Ascending aorta (tissue), 2 donors: ENCODE data around the gene LIME1. TPM values are rescaled to one million over a fixed set of nuclear protein-coding genes. Genes with fewer than 3 reads are reported as not detected.

Source experiments
- DNase-seq, 2 donors: peaks; one replicate each; pipeline ENCODE4 v3.0.0-alpha.2; 2019; ENCODE audit warnings: low spot score in 2 of 2
- H3K27ac ChIP-seq, 2 donors: fragments of 200-600 bp; sonication (generic); one replicate each; pipeline ENCODE4 v1.5.1; 2016 to 2017; ENCODE audit warnings: mild to moderate bottlenecking in 1 of 2
- H3K27me3 ChIP-seq: fragments of 200-600 bp; sonication (generic); one replicate; pipeline ENCODE4 v1.5.1; 2017
- H3K36me3 ChIP-seq, 2 donors: fragments of 200-600 bp; sonication (generic); one replicate each; pipeline ENCODE4 v1.5.1; 2016
- H3K4me1 ChIP-seq, 2 donors: fragments of 200-600 bp; sonication (generic); one replicate each; pipeline ENCODE4 v1.5.1; 2016 to 2017; ENCODE audit warnings: mild to moderate bottlenecking in 1 of 2
- H3K4me3 ChIP-seq, 2 donors: fragments of 200-600 bp; sonication (generic); one replicate each; pipeline ENCODE4 v1.5.1; 2016 to 2017; ENCODE audit warnings: mild to moderate bottlenecking in 1 of 2
- H3K9me3 ChIP-seq, 2 donors: fragments of 200-600 bp; sonication (generic); one replicate each; pipeline ENCODE4 v1.5.1; 2016
- CTCF ChIP-seq, 3 experiments: fragments of 200-600 bp in 2 of 3; fragments of 450-650 bp in 1 of 3; sonication (generic) in 2 of 3; IDR thresholded peaks; one replicate each; pipeline ENCODE4 v1.5.1; 2016 to 2019; ENCODE audit warnings: antibody characterized with exemption in 3 of 3, mild to moderate bottlenecking in 1 of 3, moderate library complexity in 1 of 3
- intact Hi-C: fragments of 100-400 bp; cut with DNase I; formaldehyde crosslinking; loops from one replicate; pipeline ENCODE4 v1.15.1; 2023
- total RNA-seq: library from RNA; depleted of rRNA; stranded (reverse); fragments of >200 nt; gene quantifications from one replicate; pipeline ENCODE4 v1.1.0, GENCODE V29; 2016

The LIME1 gene
- total RNA-seq, 1 donor from 2014 or later = 7.3 TPM

GRCh38 chr20:63696306-63696627, 40.2 kb upstream of the LIME1 start:
- Histone ChIP-seq H3K27ac (peak overlapping the region in 1 of 2 donors; percentile 15), H3K4me3 (peak overlapping the region in 1 of 2 donors; percentile 52), H3K4me1 (peaks cover 16 to 18% of the 10 kb centered on the region in 2 donors), H3K9me3 (no peaks in the 10 kb centered on the region), H3K36me3 (peaks cover 9 to 34% of the 10 kb centered on the region in 2 donors), H3K27me3 (no peaks in the 10 kb centered on the region)
- no peak for DNase-seq
- intact Hi-C loops = loop anchor here (5.0 kb wide), 1 partner anchor 34 kb away; no protein-coding TSS in a partner anchor
- no peak for TF ChIP-seq CTCF (IDR thresholded peaks at IDR 0.05)

DNA sequence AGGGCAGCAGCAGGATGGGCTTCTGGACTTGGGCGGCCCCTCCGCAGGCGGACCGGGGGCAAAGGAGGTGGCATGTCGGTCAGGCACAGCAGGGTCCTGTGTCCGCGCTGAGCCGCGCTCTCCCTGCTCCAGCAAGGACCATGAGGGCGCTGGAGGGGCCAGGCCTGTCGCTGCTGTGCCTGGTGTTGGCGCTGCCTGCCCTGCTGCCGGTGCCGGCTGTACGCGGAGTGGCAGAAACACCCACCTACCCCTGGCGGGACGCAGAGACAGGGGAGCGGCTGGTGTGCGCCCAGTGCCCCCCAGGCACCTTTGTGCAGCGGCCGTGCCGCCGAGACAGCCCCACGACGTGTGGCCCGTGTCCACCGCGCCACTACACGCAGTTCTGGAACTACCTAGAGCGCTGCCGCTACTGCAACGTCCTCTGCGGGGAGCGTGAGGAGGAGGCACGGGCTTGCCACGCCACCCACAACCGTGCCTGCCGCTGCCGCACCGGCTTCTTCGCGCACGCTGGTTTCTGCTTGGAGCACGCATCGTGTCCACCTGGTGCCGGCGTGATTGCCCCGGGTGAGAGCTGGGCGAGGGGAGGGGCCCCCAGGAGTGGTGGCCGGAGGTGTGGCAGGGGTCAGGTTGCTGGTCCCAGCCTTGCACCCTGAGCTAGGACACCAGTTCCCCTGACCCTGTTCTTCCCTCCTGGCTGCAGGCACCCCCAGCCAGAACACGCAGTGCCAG, 39.7 kb upstream of the LIME1 start, which contains the start of gene TNFRSF6B:
TSS of gene TNFRSF6B (plus strand) at position 25 of the 729 bp plus-strand sequence. CDS start at position 141, 116 bp downstream.
- H3K4me3 ChIP-seq = peak within 1 kb of the TSS in 1 of 2 donors; percentile 52
- intact Hi-C loops = loop anchor here (5.0 kb wide), 1 partner anchor 34 kb away; no protein-coding TSS in a partner anchor
- H3K4me1 ChIP-seq = peaks cover 16 to 18% of the 10 kb centered on the region in 2 donors
- no peaks in the 10 kb centered on the region for H3K9me3 ChIP-seq
- no peak for DNase-seq
- TF ChIP-seq CTCF (IDR thresholded peaks at IDR 0.05) = no peak
- peaks cover 9 to 38% of the 10 kb centered on the region in 2 donors for H3K36me3 ChIP-seq
- no peaks in the 10 kb centered on the region for H3K27me3 ChIP-seq
- peak within 1 kb of the TSS; percentile 15 to 24 for H3K27ac ChIP-seq

DNA sequence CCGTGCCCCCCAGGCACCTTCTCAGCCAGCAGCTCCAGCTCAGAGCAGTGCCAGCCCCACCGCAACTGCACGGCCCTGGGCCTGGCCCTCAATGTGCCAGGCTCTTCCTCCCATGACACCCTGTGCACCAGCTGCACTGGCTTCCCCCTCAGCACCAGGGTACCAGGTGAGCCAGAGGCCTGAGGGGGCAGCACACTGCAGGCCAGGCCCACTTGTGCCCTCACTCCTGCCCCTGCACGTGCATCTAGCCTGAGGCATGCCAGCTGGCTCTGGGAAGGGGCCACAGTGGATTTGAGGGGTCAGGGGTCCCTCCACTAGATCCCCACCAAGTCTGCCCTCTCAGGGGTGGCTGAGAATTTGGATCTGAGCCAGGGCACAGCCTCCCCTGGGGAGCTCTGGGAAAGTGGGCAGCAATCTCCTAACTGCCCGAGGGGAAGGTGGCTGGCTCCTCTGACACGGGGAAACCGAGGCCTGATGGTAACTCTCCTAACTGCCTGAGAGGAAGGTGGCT, 39.1 kb upstream of the LIME1 start:
- peak overlapping the region in 1 of 2 donors; percentile 52 for H3K4me3 ChIP-seq
- no peak for TF ChIP-seq CTCF (IDR thresholded peaks at IDR 0.05)
- no peak overlapping the region for H3K27ac ChIP-seq
- H3K36me3 ChIP-seq = peaks cover 9 to 38% of the 10 kb centered on the region in 2 donors
- peaks cover 16 to 18% of the 10 kb centered on the region in 2 donors for H3K4me1 ChIP-seq
- no peaks in the 10 kb centered on the region for H3K9me3 ChIP-seq
- H3K27me3 ChIP-seq = no peaks in the 10 kb centered on the region
- DNase-seq = no peak
- intact Hi-C loops = loop anchor here (5.0 kb wide), 1 partner anchor 35 kb away; no protein-coding TSS in a partner anchor

GRCh38 chr20:63697868-63698545, 38.5 kb upstream of the LIME1 start:
- H3K36me3 ChIP-seq = peaks cover 9 to 38% of the 10 kb centered on the region in 2 donors
- no peak overlapping the region for H3K27ac ChIP-seq
- intact Hi-C loops = loop anchor here (5.0 kb wide), 1 partner anchor 36 kb away; no protein-coding TSS in a partner anchor
- no peaks in the 10 kb centered on the region for H3K9me3 ChIP-seq
- H3K27me3 ChIP-seq = no peaks in the 10 kb centered on the region
- no peak overlapping the region for H3K4me3 ChIP-seq
- no peak for TF ChIP-seq CTCF (IDR thresholded peaks at IDR 0.05)
- DNase-seq = peak in 1 of 2 donors; percentile 61
- H3K4me1 ChIP-seq = peaks cover 16 to 18% of the 10 kb centered on the region in 2 donors

- intact Hi-C loops = loop anchor here (5.0 kb wide), 1 partner anchor 37 kb away; no protein-coding TSS in a partner anchor
- H3K4me3 ChIP-seq = no peak overlapping the region
- peak in 1 of 2 donors; percentile 82 for DNase-seq
Observed at GRCh38 chr20:63698739-63699465, 37.6 kb upstream of the LIME1 start.

More at GRCh38 chr20:63698739-63699465, 37.6 kb upstream of the LIME1 start:
- H3K36me3 ChIP-seq = peaks cover 15 to 41% of the 10 kb centered on the region in 2 donors
- peak overlapping the region; percentile 64 to 78 for H3K27ac ChIP-seq
- H3K27me3 ChIP-seq = no peaks in the 10 kb centered on the region
- no peak for TF ChIP-seq CTCF (IDR thresholded peaks at IDR 0.05)
- no peaks in the 10 kb centered on the region for H3K9me3 ChIP-seq
- H3K4me1 ChIP-seq = peaks cover 16 to 18% of the 10 kb centered on the region in 2 donors
